Measurements from ENCODE around the gene PGLYRP4. TPM values are rescaled to one million over a fixed set of nuclear protein-coding genes. Genes with fewer than 3 reads are reported as not detected.
A peak's percentile ranks its signal among the peaks of the same experiment; 100 is the strongest.

PGLYRP4 gene
- total and polyA plus RNA-seq, 7 experiments from 2014 or later: not detected

DNA sequence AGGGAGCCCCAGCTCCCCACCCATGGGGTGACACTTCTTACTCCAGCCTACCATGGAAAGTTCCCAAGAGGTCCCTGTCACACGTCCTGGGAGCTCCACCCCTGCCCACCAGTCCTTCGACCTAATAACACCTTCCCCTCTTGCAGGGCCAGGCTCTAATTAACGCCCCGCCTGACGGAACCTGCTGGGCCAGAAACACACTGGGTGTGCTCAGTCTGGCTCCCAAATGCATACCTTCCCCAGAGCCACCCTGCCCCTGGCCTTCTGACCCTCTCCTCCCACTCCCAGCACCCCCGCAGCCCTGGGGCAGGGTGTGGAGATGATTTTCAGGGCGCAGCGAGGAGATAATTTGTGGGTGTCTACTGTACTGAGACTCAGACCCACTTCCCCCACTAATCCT lies 56.5 kb downstream of the PGLYRP4 start:
- peak overlapping the region in 1 of 9 donors; percentile 12 for H3K27ac Mint-ChIP-seq
- DNase-seq (no peak), ATAC-seq (no peak)
- no peaks in the 10 kb centered on the region for H3K36me3 Mint-ChIP-seq
- H3K27me3 ChIP-seq (ENCODE audit: control insufficient read depth in 2 of 2, insufficient read depth in 2 of 2, low read length in 2 of 2): no peaks in the 10 kb centered on the region
- H3K4me3 Mint-ChIP-seq: no peak overlapping the region
- no peaks in the 10 kb centered on the region for H3K9me3 ChIP-seq (ENCODE audit: control insufficient read depth in 2 of 3, low read length in 3 of 3)
- H3K4me1 ChIP-seq (ENCODE audit: control insufficient read depth in 2 of 2, insufficient read depth in 2 of 2, low read length in 2 of 2): peaks cover 0 to 6% of the 10 kb centered on the region in 2 donors
- no peak overlapping the region for H3K4me3 ChIP-seq (ENCODE audit: low read length)
- peaks cover 9 to 20% (median 14%) of the 10 kb centered on the region in 5 donors for H3K27me3 Mint-ChIP-seq
- H3K36me3 ChIP-seq (ENCODE audit: control insufficient read depth in 2 of 3, insufficient read depth in 3 of 3, low read length in 3 of 3): no peaks in the 10 kb centered on the region
- H3K9me3 Mint-ChIP-seq: peaks cover 0 to 2% (median 0%) of the 10 kb centered on the region in 11 donors
- no peak overlapping the region for H3K27ac ChIP-seq (ENCODE audit: low read depth, low read length)
- POLR2A ChIA-PET: no interaction called here
- intact Hi-C loops (cut with micrococcal nuclease): no loop called here
- CTCF ChIA-PET: no interaction called here
- peaks cover 9 to 25% (median 19%) of the 10 kb centered on the region in 7 donors for H3K4me1 Mint-ChIP-seq

- CTCF ChIA-PET: no interaction called here
- Mint-ChIP-seq H3K36me3 (no peaks in the 10 kb centered on the region), H3K4me1 (peaks cover 9 to 25% (median 19%) of the 10 kb centered on the region in 7 donors), H3K9me3 (peaks cover 0 to 2% (median 0%) of the 10 kb centered on the region in 11 donors), H3K4me3 (no peak overlapping the region), H3K27ac (no peak overlapping the region), H3K27me3 (peaks cover 9 to 20% (median 10%) of the 10 kb centered on the region in 5 donors)
- Histone ChIP-seq H3K27me3 (ENCODE audit: control insufficient read depth in 2 of 2, insufficient read depth in 2 of 2, low read length in 2 of 2) (no peaks in the 10 kb centered on the region), H3K4me1 (ENCODE audit: control insufficient read depth in 2 of 2, insufficient read depth in 2 of 2, low read length in 2 of 2) (peaks cover 0 to 6% of the 10 kb centered on the region in 2 donors), H3K4me3 (ENCODE audit: low read length) (no peak overlapping the region), H3K36me3 (ENCODE audit: control insufficient read depth in 2 of 3, insufficient read depth in 3 of 3, low read length in 3 of 3) (no peaks in the 10 kb centered on the region), H3K9me3 (ENCODE audit: control insufficient read depth in 2 of 3, low read length in 3 of 3) (no peaks in the 10 kb centered on the region), H3K27ac (ENCODE audit: low read depth, low read length) (no peak overlapping the region)
- DNase-seq: no peak
- POLR2A ChIA-PET: no interaction called here
- intact Hi-C loops (cut with micrococcal nuclease): no loop called here
- ATAC-seq: no peak
Observed at GRCh38 chr1:153291514-153291913, 57.1 kb downstream of the PGLYRP4 start.

- ATAC-seq: peak; percentile 40
- no peaks in the 10 kb centered on the region for H3K9me3 ChIP-seq (ENCODE audit: control insufficient read depth in 2 of 3, low read length in 3 of 3)
Observed at GRCh38 chr1:153288634-153289275, 59.9 kb downstream of the PGLYRP4 start.

More at GRCh38 chr1:153288634-153289275, 59.9 kb downstream of the PGLYRP4 start:
- POLR2A ChIA-PET: no interaction called here
- no peaks in the 10 kb centered on the region for H3K36me3 Mint-ChIP-seq
- no peaks in the 10 kb centered on the region for H3K27me3 ChIP-seq (ENCODE audit: control insufficient read depth in 2 of 2, insufficient read depth in 2 of 2, low read length in 2 of 2)
- no peak for DNase-seq
- no peak overlapping the region for H3K4me3 ChIP-seq (ENCODE audit: low read length)
- CTCF ChIA-PET: interaction anchor here (1.4 kb wide), 1 partner anchor 16 kb away, joined by 4 read pairs; no protein-coding TSS in a partner anchor
- intact Hi-C loops (cut with micrococcal nuclease): no loop called here
- H3K27me3 Mint-ChIP-seq: peaks cover 4 to 22% (median 15%) of the 10 kb centered on the region in 5 donors
- peak overlapping the region in 1 of 9 donors; percentile 15 for H3K27ac Mint-ChIP-seq
- H3K36me3 ChIP-seq (ENCODE audit: control insufficient read depth in 2 of 3, insufficient read depth in 3 of 3, low read length in 3 of 3): no peaks in the 10 kb centered on the region
- H3K9me3 Mint-ChIP-seq: peaks cover 0 to 2% (median 0%) of the 10 kb centered on the region in 11 donors
- peaks cover 4 to 17% (median 11%) of the 10 kb centered on the region in 7 donors for H3K4me1 Mint-ChIP-seq
- no peak overlapping the region for H3K27ac ChIP-seq (ENCODE audit: low read depth, low read length)
- no peak overlapping the region for H3K4me3 Mint-ChIP-seq
- H3K4me1 ChIP-seq (ENCODE audit: control insufficient read depth in 2 of 2, insufficient read depth in 2 of 2, low read length in 2 of 2): peaks cover 0 to 1% of the 10 kb centered on the region in 2 donors

Other genes starting within 250 kb of the PGLYRP4 start
- not detected for gene SPRR2F, start 235.3 kb downstream of the PGLYRP4 start, total RNA-seq
- gene SPRR2F, start 235.3 kb downstream of the PGLYRP4 start, polyA plus RNA-seq: not detected
- gene SPRR2G, start 198.0 kb downstream of the PGLYRP4 start, total RNA-seq: not detected
- not detected for gene SPRR2G, start 198.0 kb downstream of the PGLYRP4 start, polyA plus RNA-seq
- gene LELP1, start 145.4 kb downstream of the PGLYRP4 start, total RNA-seq: not detected
- gene LELP1, start 145.4 kb downstream of the PGLYRP4 start, polyA plus RNA-seq: not detected
- not detected for gene PRR9, start 131.3 kb downstream of the PGLYRP4 start, total RNA-seq
- gene PRR9, start 131.3 kb downstream of the PGLYRP4 start, polyA plus RNA-seq: not detected
- gene LORICRIN, start 89.2 kb downstream of the PGLYRP4 start, total RNA-seq: not detected
- gene LORICRIN, start 89.2 kb downstream of the PGLYRP4 start, polyA plus RNA-seq: not detected
- gene PGLYRP3, start 35.9 kb downstream of the PGLYRP4 start, total RNA-seq: not detected
- gene PGLYRP3, start 35.9 kb downstream of the PGLYRP4 start, polyA plus RNA-seq: not detected
- gene S100A9, start 9.0 kb upstream of the PGLYRP4 start, total RNA-seq: 1,000 to 10,000 TPM in 1 of 5 experiments, 100 to 1,000 TPM in 1, 1 to 10 TPM in 2, not detected in 1; 8.3 to 2,269 (median 103) TPM
- gene S100A9, start 9.0 kb upstream of the PGLYRP4 start, polyA plus RNA-seq: 10 to 100 TPM in 1 of 2 donors, 1 to 10 TPM in 1; 9.0 to 22.8 TPM
- gene S100A12, start 26.8 kb upstream of the PGLYRP4 start, total RNA-seq: 100 to 1,000 TPM in 1 of 5 experiments, 10 to 100 TPM in 1, not detected in 3; 22.0 to 179 TPM
- gene S100A12, start 26.8 kb upstream of the PGLYRP4 start, polyA plus RNA-seq: not detected
- gene S100A8, start 42.2 kb upstream of the PGLYRP4 start, total RNA-seq: 1,000 to 10,000 TPM in 1 of 5 experiments, 100 to 1,000 TPM in 1, 1 to 10 TPM in 2, not detected in 1; 1.3 to 1,624 (median 61.2) TPM
- gene S100A8, start 42.2 kb upstream of the PGLYRP4 start, polyA plus RNA-seq: 10 to 100 TPM in 1 of 2 donors, 1 to 10 TPM in 1; 1.7 to 10.8 TPM
- not detected for gene S100A7A, start 67.7 kb upstream of the PGLYRP4 start, total RNA-seq
- not detected for gene S100A7A, start 67.7 kb upstream of the PGLYRP4 start, polyA plus RNA-seq
- not detected for gene S100A7, start 111.8 kb upstream of the PGLYRP4 start, total RNA-seq
- not detected for gene S100A7, start 111.8 kb upstream of the PGLYRP4 start, polyA plus RNA-seq
- gene S100A6, start 187.2 kb upstream of the PGLYRP4 start, total RNA-seq: 100 to 1,000 TPM; 178 to 433 (median 201) TPM
- gene S100A6, start 187.2 kb upstream of the PGLYRP4 start, polyA plus RNA-seq: 100 to 1,000 TPM; 424 to 568 TPM
- gene S100A5, start 192.1 kb upstream of the PGLYRP4 start, total RNA-seq: 1 to 10 TPM in 2 of 5 experiments, under 1 TPM in 1, not detected in 2; 0.78 to 2.0 (median 1.2) TPM
- gene S100A5, start 192.1 kb upstream of the PGLYRP4 start, polyA plus RNA-seq: 1 to 10 TPM in 1 of 2 donors, under 1 TPM in 1; 0.91 to 1.5 TPM
- gene S100A4, start 197.0 kb upstream of the PGLYRP4 start, total RNA-seq: 100 to 1,000 TPM in 3 of 5 experiments, 10 to 100 TPM in 2; 54.0 to 766 (median 204) TPM
- gene S100A4, start 197.0 kb upstream of the PGLYRP4 start, polyA plus RNA-seq: 100 to 1,000 TPM; 259 to 359 TPM
- not detected for gene S100A3, start 200.4 kb upstream of the PGLYRP4 start, total RNA-seq
- not detected for gene S100A3, start 200.4 kb upstream of the PGLYRP4 start, polyA plus RNA-seq
- 1 to 10 TPM in 1 of 5 experiments, not detected in 4; 1.1 TPM for gene S100A2, start 217.0 kb upstream of the PGLYRP4 start, total RNA-seq
- gene S100A2, start 217.0 kb upstream of the PGLYRP4 start, polyA plus RNA-seq: not detected

All from naive thymus-derived CD4-positive, alpha-beta T cell (primary cell).